Measurements from ENCODE around the gene HDAC3. TPM values are rescaled to one million over a fixed set of nuclear protein-coding genes. Genes with fewer than 3 reads are reported as not detected.

Gene HDAC3
- total RNA-seq (10 to 100 TPM; 17.8 to 28.5 (median 26.0) TPM), polyA plus RNA-seq (10 to 100 TPM; 30.5 to 68.9 TPM)

- TF ChIP-seq CTCF (IDR thresholded peaks at IDR 0.05): no peak
- H3K9me3 ChIP-seq: no peaks in the 10 kb centered on the region
- DNase-seq (peak; percentile 91 to 99 (median 96)), ATAC-seq (peak; percentile 96 to 98 (median 97)), FAIRE-seq (no peak)
- intact Hi-C loops (cut with DNase I): no loop called here
- no peaks in the 10 kb centered on the region for H3K27me3 ChIP-seq
- peak within 1 kb of the TSS; percentile 53 to 90 (median 66) for H3K4me3 ChIP-seq
- peak within 1 kb of the TSS in 3 of 4 donors; percentile 5 to 56 (median 50) for H3K27ac ChIP-seq
- H3K36me3 ChIP-seq: no peaks in the 10 kb centered on the region
- H3K4me1 ChIP-seq: peaks cover 8 to 17% (median 9%) of the 10 kb centered on the region in 3 donors
- 0 to 1% methylated on average over 55 of the region's 55 CpGs for WGBS, 2 donors
These were observed at the start of gene HDAC3, which contains the start of gene RELL2 for GRCh38 chr5:141636413-141637122. Gene HDAC3, minus strand, starts transcription at chr5:141636849. Its CDS starts 59 bp downstream, at chr5:141636790. Gene RELL2, plus strand, starts transcription at chr5:141636997. Its CDS starts 1,229 bp downstream, at chr5:141638226.

DNA sequence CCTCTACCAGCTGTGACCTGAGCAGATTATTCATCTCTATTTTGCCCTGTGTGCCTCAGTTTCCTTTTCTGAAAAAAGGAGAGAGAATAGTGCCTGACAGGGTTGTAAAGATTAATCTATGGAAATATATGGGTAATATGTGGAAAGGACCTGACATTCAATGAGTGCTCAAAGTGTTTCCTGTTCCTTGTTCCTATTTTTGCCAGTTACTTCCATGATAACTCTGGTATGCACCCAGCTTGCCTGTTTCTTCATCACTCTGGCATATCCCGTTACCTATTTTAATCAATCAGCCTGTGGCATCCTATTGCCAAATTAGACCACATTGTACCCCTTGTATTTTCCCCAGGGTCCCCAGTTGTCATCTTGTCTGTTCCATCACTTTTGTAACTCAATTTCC lies 48.9 kb upstream of the HDAC3 start:
- no peak for ATAC-seq
- no peak for FAIRE-seq
- 84 to 90% methylated on average over 1 of the region's 1 CpG for WGBS, 2 donors
- no peak for DNase-seq
- H3K4me3 ChIP-seq: no peak overlapping the region
- H3K36me3 ChIP-seq: no peaks in the 10 kb centered on the region
- intact Hi-C loops (cut with DNase I): loop anchor here in 1 of 3 donors (5.0 kb wide), 1 partner anchor 272 kb away; the partner anchor contains the start of gene PCDH12
- TF ChIP-seq CTCF (IDR thresholded peaks at IDR 0.05): no peak
- H3K9me3 ChIP-seq: no peaks in the 10 kb centered on the region
- H3K27ac ChIP-seq: no peak overlapping the region
- H3K4me1 ChIP-seq: no peaks in the 10 kb centered on the region
- peaks cover 0 to 3% (median 0%) of the 10 kb centered on the region in 4 donors for H3K27me3 ChIP-seq

DNA sequence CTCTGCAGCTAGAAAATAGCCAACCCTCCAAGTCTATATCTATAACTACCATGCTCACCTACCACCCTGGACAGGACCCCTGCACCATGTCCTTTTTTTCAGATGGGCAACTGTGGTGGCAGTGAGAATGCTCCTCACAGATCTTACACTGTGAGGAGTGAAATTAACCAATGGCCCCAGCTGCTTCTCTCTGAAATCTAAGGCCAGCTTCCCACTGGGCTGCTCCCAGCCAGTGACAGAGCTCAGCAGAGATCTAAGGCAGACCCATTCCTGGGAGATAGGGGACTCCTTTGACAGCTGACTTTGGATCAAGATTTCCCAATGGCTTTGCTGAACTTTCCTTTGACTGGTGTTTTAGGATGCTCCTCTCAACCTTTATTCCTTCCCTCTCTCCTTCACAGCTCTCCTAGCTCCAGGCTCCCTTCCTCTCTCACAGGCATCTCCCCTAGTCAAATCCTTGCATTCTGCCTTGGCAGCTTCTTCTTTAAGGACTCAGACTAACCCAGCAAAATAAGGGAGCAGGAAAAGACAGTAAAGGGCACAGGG lies 47.0 kb upstream of the HDAC3 start:
- Histone ChIP-seq H3K27me3 (no peaks in the 10 kb centered on the region), H3K9me3 (no peaks in the 10 kb centered on the region), H3K27ac (no peak overlapping the region), H3K36me3 (no peaks in the 10 kb centered on the region), H3K4me1 (no peaks in the 10 kb centered on the region), H3K4me3 (no peak overlapping the region)
- no peak for TF ChIP-seq CTCF (IDR thresholded peaks at IDR 0.05)
- ATAC-seq: no peak
- no peak for FAIRE-seq
- intact Hi-C loops (cut with DNase I): no loop called here
- DNase-seq: no peak

- peak within 1 kb of the TSS in 2 of 4 donors; percentile 46 to 54 for H3K4me3 ChIP-seq
- no peak for TF ChIP-seq CTCF (IDR thresholded peaks at IDR 0.05)
These were observed 45.3 kb upstream of the HDAC3 start, which contains the start of gene ARAP3 for GRCh38 chr5:141681695-141682641. Gene ARAP3, minus strand, starts transcription at chr5:141682230. Its CDS starts 1,744 bp downstream, at chr5:141680486.

More at GRCh38 chr5:141681695-141682641, 45.3 kb upstream of the HDAC3 start, which contains the start of gene ARAP3:
- H3K4me1 ChIP-seq: no peaks in the 10 kb centered on the region
- no peaks in the 10 kb centered on the region for H3K27me3 ChIP-seq
- no peak for FAIRE-seq
- peak within 1 kb of the TSS in 2 of 4 donors; percentile 57 to 68 for H3K27ac ChIP-seq
- peak; percentile 88 to 94 (median 92) for ATAC-seq
- intact Hi-C loops (cut with DNase I): no loop called here
- 10 to 14% methylated on average over 45 to 77 of the region's 77 CpGs for WGBS, 2 donors
- peak; percentile 64 to 85 (median 76) for DNase-seq
- no peaks in the 10 kb centered on the region for H3K36me3 ChIP-seq
- no peaks in the 10 kb centered on the region for H3K9me3 ChIP-seq
